HG03460 (cell line): ENCODE results near the gene RAD54L.
A peak's percentile ranks its signal among the peaks of the same experiment; 100 is the strongest.
"Not testable (repeated sequence)": the region's sequence is repeated elsewhere in the genome, so short reads cannot be mapped to it uniquely, and the experiment has no call there.

ENCODE experiments used
- ATAC-seq: cut with Tn5 transposase; IDR thresholded peaks from one replicate; pipeline ENCODE4 v1.9.1; 2021; ENCODE audit not compliant: unreplicated experiment

Gene RAD54L

GRCh38 chr1:46247436-46248121 is at the start of gene RAD54L:
Gene RAD54L (plus strand): TSS chr1:46247763. CDS start chr1:46248406, 643 bp downstream.
- ATAC-seq, result peak; percentile 92

- peak; percentile 81 for ATAC-seq
Measured at GRCh38 chr1:46197964-46198811, 49.4 kb upstream of the RAD54L start, which contains the start of gene POMGNT1. Gene POMGNT1 (minus strand): TSS chr1:46198434. CDS start chr1:46197821, 613 bp downstream.

GRCh38 chr1:46199233-46199749 is 48.3 kb upstream of the RAD54L start:
- ATAC-seq, result no peak

- no peak for ATAC-seq
Measured at GRCh38 chr1:46203738-46204405, 43.7 kb upstream of the RAD54L start.

GRCh38 chr1:46204406-46204742 is 43.2 kb upstream of the RAD54L start:
- no peak for ATAC-seq

GRCh38 chr1:46205141-46205540 is 42.4 kb upstream of the RAD54L start:
- ATAC-seq, result no peak

GRCh38 chr1:46205791-46206190 is 41.8 kb upstream of the RAD54L start:
- ATAC-seq, result no peak

- ATAC-seq, result no peak
Measured at GRCh38 chr1:46206399-46206798, 41.2 kb upstream of the RAD54L start.

GRCh38 chr1:46210561-46210960 is 37.0 kb upstream of the RAD54L start:
- no peak for ATAC-seq

GRCh38 chr1:46211051-46211450 is 36.5 kb upstream of the RAD54L start:
- no peak for ATAC-seq

GRCh38 chr1:46215504-46215903 is 32.1 kb upstream of the RAD54L start:
- no peak for ATAC-seq

- ATAC-seq, result no peak
Measured at GRCh38 chr1:46218443-46218842, 29.1 kb upstream of the RAD54L start.

- ATAC-seq, result no peak
Measured at GRCh38 chr1:46219551-46220520, 27.7 kb upstream of the RAD54L start.

- no peak for ATAC-seq
Measured at GRCh38 chr1:46220808-46221207, 26.8 kb upstream of the RAD54L start.

- no peak for ATAC-seq
Measured at GRCh38 chr1:46221749-46222148, 25.8 kb upstream of the RAD54L start.

- ATAC-seq, result not testable (repeated sequence)
Measured at GRCh38 chr1:46223055-46223454, 24.5 kb upstream of the RAD54L start.

- ATAC-seq, result peak; percentile 70
Measured at GRCh38 chr1:46223472-46223943, 24.1 kb upstream of the RAD54L start.

GRCh38 chr1:46224966-46225365 is 22.6 kb upstream of the RAD54L start:
- no peak for ATAC-seq

- ATAC-seq, result not testable (repeated sequence)
Measured at GRCh38 chr1:46231231-46231630, 16.3 kb upstream of the RAD54L start.

- no peak for ATAC-seq
Measured at GRCh38 chr1:46236882-46237281, 10.7 kb upstream of the RAD54L start.
